ENCODE data around the gene WWP2.

GRCh38 chr16:69747115-69747514 is 15.0 kb upstream of the WWP2 start:
- no peak for TF ChIP-seq POLR2AphosphoS5 (IDR thresholded peaks at IDR 0.05)
- TF ChIP-seq, protein P1, sequence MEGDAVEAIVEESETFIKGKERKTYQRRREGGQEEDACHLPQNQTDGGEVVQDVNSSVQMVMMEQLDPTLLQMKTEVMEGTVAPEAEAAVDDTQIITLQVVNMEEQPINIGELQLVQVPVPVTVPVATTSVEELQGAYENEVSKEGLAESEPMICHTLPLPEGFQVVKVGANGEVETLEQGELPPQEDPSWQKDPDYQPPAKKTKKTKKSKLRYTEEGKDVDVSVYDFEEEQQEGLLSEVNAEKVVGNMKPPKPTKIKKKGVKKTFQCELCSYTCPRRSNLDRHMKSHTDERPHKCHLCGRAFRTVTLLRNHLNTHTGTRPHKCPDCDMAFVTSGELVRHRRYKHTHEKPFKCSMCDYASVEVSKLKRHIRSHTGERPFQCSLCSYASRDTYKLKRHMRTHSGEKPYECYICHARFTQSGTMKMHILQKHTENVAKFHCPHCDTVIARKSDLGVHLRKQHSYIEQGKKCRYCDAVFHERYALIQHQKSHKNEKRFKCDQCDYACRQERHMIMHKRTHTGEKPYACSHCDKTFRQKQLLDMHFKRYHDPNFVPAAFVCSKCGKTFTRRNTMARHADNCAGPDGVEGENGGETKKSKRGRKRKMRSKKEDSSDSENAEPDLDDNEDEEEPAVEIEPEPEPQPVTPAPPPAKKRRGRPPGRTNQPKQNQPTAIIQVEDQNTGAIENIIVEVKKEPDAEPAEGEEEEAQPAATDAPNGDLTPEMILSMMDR (IDR thresholded peaks at IDR 0.05), result no peak
- TF ChIP-seq POLR2A (IDR thresholded peaks at IDR 0.05), result no peak

Data from sigmoid colon (tissue), 4 donors.